Measurements from ENCODE around the gene ZNF367. TPM values are rescaled to one million over a fixed set of nuclear protein-coding genes. Genes with fewer than 3 reads are reported as not detected.
A peak's percentile ranks its signal among the peaks of the same experiment; 100 is the strongest.
"Not testable (repeated sequence)": the region's sequence is repeated elsewhere in the genome, so short reads cannot be mapped to it uniquely, and the experiment has no call there.

The ZNF367 gene
- total RNA-seq, 1 donor from 2014 or later: 5.3 TPM

- peak overlapping the region; percentile 22 for H3K4me3 Mint-ChIP-seq (ENCODE audit: low read depth)
- no peaks in the 10 kb centered on the region for H3K27me3 Mint-ChIP-seq
- DNase-seq (ENCODE audit: low spot score, unreplicated experiment): no peak
- H3K9me3 Mint-ChIP-seq (ENCODE audit: low read depth): peaks cover under 1% of the 10 kb centered on the region
- H3K27ac Mint-ChIP-seq: peak overlapping the region; percentile 76
- peaks cover 20% of the 10 kb centered on the region for H3K4me1 Mint-ChIP-seq (ENCODE audit: low read depth)
- no peak for TF ChIP-seq CTCF (IDR thresholded peaks at IDR 0.05; ENCODE audit: unreplicated experiment)
- H3K36me3 Mint-ChIP-seq (ENCODE audit: insufficient read depth): peaks cover 12% of the 10 kb centered on the region
Measured at GRCh38 chr9:96376891-96377874, 41.0 kb downstream of the ZNF367 start.

GRCh38 chr9:96375507-96375906, 42.7 kb downstream of the ZNF367 start:
- not testable (repeated sequence) for H3K27ac Mint-ChIP-seq; H3K4me1 Mint-ChIP-seq (ENCODE audit: low read depth); DNase-seq (ENCODE audit: low spot score, unreplicated experiment)

GRCh38 chr9:96367943-96368342, 50.2 kb downstream of the ZNF367 start:
- H3K9me3 Mint-ChIP-seq (ENCODE audit: low read depth): peaks cover 10% of the 10 kb centered on the region
- DNase-seq (ENCODE audit: low spot score, unreplicated experiment): no peak
- no peaks in the 10 kb centered on the region for H3K27me3 Mint-ChIP-seq
- H3K4me3 Mint-ChIP-seq (ENCODE audit: low read depth): no peak overlapping the region
- peaks cover 3% of the 10 kb centered on the region for H3K4me1 Mint-ChIP-seq (ENCODE audit: low read depth)
- no peak overlapping the region for H3K27ac Mint-ChIP-seq
- TF ChIP-seq CTCF (IDR thresholded peaks at IDR 0.05; ENCODE audit: unreplicated experiment): no peak
- H3K36me3 Mint-ChIP-seq (ENCODE audit: insufficient read depth): peaks cover 25% of the 10 kb centered on the region

More at GRCh38 chr9:96375507-96375906, 42.7 kb downstream of the ZNF367 start:
- H3K36me3 Mint-ChIP-seq (ENCODE audit: insufficient read depth): peaks cover 12% of the 10 kb centered on the region
- not testable (repeated sequence) for H3K9me3 Mint-ChIP-seq (ENCODE audit: low read depth); H3K27me3 Mint-ChIP-seq; H3K4me3 Mint-ChIP-seq (ENCODE audit: low read depth)

- H3K9me3 Mint-ChIP-seq (ENCODE audit: low read depth): no peaks in the 10 kb centered on the region
- TF ChIP-seq CTCF (IDR thresholded peaks at IDR 0.05; ENCODE audit: unreplicated experiment): no peak
- no peak overlapping the region for H3K27ac Mint-ChIP-seq
- H3K36me3 Mint-ChIP-seq (ENCODE audit: insufficient read depth): peaks cover 28% of the 10 kb centered on the region
- DNase-seq (ENCODE audit: low spot score, unreplicated experiment): no peak
- H3K27me3 Mint-ChIP-seq: no peaks in the 10 kb centered on the region
- no peak overlapping the region for H3K4me3 Mint-ChIP-seq (ENCODE audit: low read depth)
- peaks cover 3% of the 10 kb centered on the region for H3K4me1 Mint-ChIP-seq (ENCODE audit: low read depth)
Measured at GRCh38 chr9:96363175-96363967, 54.8 kb downstream of the ZNF367 start.

- H3K27me3 Mint-ChIP-seq; DNase-seq (ENCODE audit: low spot score, unreplicated experiment); H3K4me3 Mint-ChIP-seq (ENCODE audit: low read depth); H3K27ac Mint-ChIP-seq; H3K9me3 Mint-ChIP-seq (ENCODE audit: low read depth); H3K4me1 Mint-ChIP-seq (ENCODE audit: low read depth): not testable (repeated sequence)
- H3K36me3 Mint-ChIP-seq (ENCODE audit: insufficient read depth): peaks cover 29% of the 10 kb centered on the region
Measured at GRCh38 chr9:96362119-96362518, 56.1 kb downstream of the ZNF367 start.

- DNase-seq (ENCODE audit: low spot score, unreplicated experiment): no peak
- Mint-ChIP-seq H3K9me3 (ENCODE audit: low read depth) (no peaks in the 10 kb centered on the region), H3K4me1 (ENCODE audit: low read depth) (peaks cover 3% of the 10 kb centered on the region), H3K27me3 (no peaks in the 10 kb centered on the region), H3K36me3 (ENCODE audit: insufficient read depth) (peaks cover 30% of the 10 kb centered on the region), H3K27ac (no peak overlapping the region), H3K4me3 (ENCODE audit: low read depth) (no peak overlapping the region)
- no peak for TF ChIP-seq CTCF (IDR thresholded peaks at IDR 0.05; ENCODE audit: unreplicated experiment)
Measured at GRCh38 chr9:96361668-96362067, 56.5 kb downstream of the ZNF367 start.
